Fibroblast of the aortic adventitia (primary cell): Measurements from ENCODE around the gene SCUBE1. TPM values are rescaled to one million over a fixed set of nuclear protein-coding genes. Genes with fewer than 3 reads are reported as not detected.

Experiments
- DNase-seq: peaks from one replicate; pipeline ENCODE4 v3.0.0-alpha.2; 2010; ENCODE audit warnings: low read depth
- H3K4me3 ChIP-seq: 2 replicates; pipeline ENCODE4 v1.5.1; 2011; ENCODE audit warnings: low read depth, mild to moderate bottlenecking, control low read depth, low read length, moderate library complexity
- total RNA-seq: library from RNA; depleted of rRNA; stranded (reverse); fragments of >200 nt; gene quantifications from 2 replicates; pipeline ENCODE4 v1.2.3, GENCODE V29; 2012; ENCODE audit warnings: low replicate concordance
- TF ChIP-seq, protein P1 (sequence below): IDR thresholded peaks from 2 replicates; pipeline ENCODE4 v1.5.1; 2011; ENCODE audit warnings: mild to moderate bottlenecking, low read length, control low read depth, inconsistent platforms; ENCODE audit not compliant: insufficient read depth

Gene SCUBE1
- total RNA-seq, 1 donor, result not detected

DNA sequence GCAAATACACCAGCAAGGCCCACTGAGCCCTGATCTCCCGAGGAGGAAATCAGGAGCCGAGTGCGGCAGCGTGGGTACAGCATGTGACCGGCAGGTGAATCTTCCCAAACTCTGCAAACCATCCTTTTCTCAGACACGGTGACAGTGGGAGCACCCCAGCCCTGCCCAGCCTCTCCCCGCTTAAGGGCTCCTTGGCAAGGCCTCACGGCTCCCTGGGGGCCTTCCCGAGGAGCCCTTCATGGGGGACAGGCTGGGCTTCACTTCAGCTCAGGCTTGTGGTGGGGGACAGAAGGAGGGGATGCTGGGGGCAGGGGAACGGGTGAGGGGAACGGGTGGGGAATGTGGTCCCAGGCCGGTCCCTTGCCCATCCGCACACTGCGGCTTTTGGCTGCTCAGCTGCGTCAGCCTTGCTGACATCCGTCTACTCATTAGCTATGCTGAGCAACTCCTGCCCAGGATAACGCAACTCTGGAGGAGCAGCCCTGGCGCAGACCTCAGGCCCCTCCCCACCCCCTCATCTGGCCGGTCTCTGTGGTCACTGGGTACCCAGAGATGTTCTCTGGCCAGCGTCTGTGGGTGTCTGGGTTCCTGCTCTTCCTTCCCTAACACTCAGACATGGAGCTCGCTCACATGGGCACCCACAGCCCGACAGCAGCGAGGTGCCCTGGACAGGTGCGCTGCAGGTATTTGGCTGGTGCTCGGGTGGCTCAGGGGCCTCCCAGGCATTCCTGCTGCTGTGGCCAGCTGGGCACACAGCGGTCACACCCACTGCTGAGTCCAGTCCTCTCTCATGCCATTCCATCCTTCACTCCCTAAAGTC lies 134.3 kb downstream of the SCUBE1 start:
- no peak overlapping the region for H3K4me3 ChIP-seq
- no peak for DNase-seq
- TF ChIP-seq, protein P1, sequence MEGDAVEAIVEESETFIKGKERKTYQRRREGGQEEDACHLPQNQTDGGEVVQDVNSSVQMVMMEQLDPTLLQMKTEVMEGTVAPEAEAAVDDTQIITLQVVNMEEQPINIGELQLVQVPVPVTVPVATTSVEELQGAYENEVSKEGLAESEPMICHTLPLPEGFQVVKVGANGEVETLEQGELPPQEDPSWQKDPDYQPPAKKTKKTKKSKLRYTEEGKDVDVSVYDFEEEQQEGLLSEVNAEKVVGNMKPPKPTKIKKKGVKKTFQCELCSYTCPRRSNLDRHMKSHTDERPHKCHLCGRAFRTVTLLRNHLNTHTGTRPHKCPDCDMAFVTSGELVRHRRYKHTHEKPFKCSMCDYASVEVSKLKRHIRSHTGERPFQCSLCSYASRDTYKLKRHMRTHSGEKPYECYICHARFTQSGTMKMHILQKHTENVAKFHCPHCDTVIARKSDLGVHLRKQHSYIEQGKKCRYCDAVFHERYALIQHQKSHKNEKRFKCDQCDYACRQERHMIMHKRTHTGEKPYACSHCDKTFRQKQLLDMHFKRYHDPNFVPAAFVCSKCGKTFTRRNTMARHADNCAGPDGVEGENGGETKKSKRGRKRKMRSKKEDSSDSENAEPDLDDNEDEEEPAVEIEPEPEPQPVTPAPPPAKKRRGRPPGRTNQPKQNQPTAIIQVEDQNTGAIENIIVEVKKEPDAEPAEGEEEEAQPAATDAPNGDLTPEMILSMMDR, result no peak

DNA sequence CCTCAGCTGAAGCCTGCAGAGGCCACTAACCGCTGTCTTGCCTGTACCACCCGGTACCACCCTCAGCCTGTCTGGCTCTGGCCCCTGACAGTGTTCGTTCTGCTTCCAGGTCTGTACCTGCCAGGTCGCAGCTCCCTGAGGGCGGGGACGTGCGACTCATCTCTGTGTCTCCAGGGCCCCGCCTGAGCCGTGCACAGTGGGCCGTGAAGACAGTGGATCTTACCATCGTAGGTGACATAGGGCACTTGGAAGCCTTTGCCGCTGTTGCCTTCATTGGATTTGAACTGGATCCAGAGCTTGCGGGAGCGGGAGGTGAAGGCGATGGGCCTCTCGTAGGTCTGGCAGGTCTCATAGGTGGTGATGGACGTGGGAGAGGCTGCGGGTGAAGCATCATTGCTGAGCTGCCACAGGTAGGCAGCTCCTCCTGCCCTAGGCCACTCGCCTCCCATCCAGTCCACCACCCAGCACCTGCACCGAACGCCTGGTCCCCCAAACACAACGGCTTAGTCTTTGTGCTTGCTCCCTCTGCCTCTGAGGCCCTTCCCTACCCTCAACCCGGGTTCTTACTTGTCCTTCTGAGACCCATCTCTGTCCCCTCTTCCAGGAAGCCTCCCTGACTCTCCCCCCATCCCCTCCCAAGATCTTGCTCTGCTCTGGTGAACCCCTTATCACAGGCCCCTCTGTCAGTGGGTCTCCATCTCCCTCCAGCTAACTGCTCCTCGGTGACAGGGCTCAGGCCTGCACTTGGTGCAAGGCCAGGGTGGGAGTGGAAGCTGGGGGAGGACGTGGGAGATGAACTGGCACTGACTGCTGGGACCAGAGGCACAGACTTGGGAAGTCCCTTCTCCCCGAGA lies 135.1 kb downstream of the SCUBE1 start:
- no peak for DNase-seq
- TF ChIP-seq, protein P1, result no peak
- no peak overlapping the region for H3K4me3 ChIP-seq

DNA sequence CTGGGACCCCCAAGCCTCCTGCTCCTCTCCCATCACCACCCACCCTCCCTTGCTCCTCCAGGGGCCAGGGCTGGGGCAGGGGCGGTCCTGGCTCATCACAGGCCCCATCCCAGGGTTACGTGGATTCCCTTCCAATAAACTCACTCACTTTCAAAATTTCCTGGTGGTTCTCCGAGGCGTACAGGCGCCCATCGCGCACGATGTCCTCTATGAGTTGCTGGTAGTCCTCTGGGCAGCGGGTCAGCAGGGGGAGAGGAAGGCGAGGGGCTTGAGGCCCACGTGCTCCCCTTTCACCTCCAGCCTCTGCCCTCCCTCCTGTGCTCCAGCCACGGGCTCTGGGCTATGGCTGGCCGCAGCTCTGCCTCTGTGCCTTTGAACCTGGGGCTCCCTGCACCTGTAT lies 135.8 kb downstream of the SCUBE1 start:
- TF ChIP-seq, protein P1, result no peak
- no peak overlapping the region for H3K4me3 ChIP-seq
- no peak for DNase-seq

DNA sequence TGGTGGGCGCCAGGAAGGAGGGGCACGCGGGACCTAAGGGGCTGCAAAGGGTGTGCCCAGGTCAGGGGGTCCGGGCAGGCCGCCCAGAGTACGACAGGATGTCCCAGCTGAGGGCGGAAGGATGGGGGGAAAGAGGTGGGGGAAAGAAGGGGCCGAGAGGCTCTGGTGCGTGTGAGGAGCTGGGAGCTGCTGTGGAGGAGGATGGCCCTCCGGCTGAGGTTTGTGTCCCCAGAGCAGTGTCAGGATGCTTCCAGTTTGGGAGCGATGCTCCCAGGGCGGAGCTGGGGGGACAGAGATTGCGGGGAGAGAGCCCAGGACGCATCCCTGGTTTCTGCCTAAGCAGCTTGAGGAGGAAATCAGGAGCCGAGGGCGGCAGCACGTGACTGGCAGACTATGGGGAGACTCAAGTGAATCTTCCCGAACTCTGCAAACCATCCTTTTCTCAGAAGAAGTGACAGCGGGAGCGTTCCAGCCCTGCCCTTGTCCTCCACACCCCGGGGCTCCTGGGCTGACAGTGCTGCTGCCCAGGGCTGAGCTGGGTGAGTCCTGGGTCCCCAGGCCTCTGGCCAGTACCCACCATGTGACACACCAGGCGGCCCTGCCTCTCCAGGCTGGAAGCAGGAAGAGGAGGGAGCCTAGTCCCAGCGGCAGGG lies 136.5 kb downstream of the SCUBE1 start:
- no peak for DNase-seq
- H3K4me3 ChIP-seq, result no peak overlapping the region
- TF ChIP-seq, protein P1, result no peak

DNA sequence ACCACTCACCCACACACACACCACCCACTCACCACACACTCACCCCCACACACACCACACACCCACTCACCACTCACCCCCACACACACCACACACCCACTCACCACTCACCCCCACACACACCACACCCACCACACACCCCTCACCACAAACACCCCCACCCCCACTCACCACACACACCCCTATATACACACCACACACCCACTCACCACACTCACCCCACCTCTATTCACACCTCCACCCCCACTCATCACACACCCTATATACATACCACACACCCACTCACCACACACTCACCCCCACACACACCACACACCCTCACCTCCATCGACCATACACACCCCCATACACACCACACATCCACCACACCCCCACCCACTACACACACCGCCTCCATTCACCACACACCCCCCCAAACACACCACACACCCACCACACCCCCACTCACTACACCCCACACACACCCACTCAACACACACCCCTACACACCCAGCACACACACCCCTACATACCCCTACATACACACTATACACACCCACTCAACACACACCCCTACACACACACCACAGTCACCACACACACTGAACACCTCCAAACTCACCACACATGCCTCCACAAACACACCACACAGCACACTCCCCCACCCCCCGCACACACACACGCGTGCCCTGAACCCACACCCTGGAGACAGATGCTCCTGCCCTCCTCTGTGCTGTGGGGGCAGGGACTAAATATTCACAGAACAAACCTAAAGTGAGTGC lies 137.2 kb downstream of the SCUBE1 start:
- TF ChIP-seq, protein P1, result no peak
- no peak for DNase-seq
- H3K4me3 ChIP-seq, result no peak overlapping the region

DNA sequence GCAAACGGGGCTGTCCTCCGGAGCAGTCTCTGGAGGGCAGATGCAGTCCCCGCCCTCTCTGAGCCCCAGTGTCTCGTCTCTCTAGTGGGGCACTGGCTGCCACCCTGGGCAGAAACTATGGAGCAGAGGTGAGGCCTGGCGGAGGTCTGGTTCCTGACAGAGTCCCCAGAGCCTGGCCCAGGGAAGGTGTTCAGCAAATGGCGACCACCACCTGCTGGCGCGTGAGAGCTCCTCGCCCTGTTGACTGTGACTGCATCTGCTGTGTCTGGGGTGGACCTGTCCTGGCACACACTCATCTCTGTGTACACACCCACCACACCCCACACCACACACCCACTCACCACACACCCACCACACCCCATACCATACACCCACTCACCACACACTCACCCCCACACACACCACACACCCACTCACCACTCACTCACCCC lies 137.9 kb downstream of the SCUBE1 start:
- H3K4me3 ChIP-seq, result no peak overlapping the region
- DNase-seq, result no peak
- TF ChIP-seq, protein P1, result no peak
